Endothelial cell of umbilical vein (primary cell): ENCODE results near the gene JCAD. TPM values are rescaled to one million over a fixed set of nuclear protein-coding genes. Genes with fewer than 3 reads are reported as not detected.

ENCODE experiments used
- BruUV-seq: library from RNA; stranded (reverse); fragments of 400-500 nt; replicated peaks from 2 replicates; lab custom pipeline; 2021; lab: Mats Ljungman, UMichigan
- CTCF ChIA-PET: fragments of 300-600, 350-600 bp; sonication (Branson Sonifier 250); formaldehyde crosslinking; loops from one replicate; lab custom pipeline; 2021; ENCODE audit warnings: antibody characterized with exemption, inconsistent platforms; lab: Charles Lee
- POLR2A ChIA-PET: fragments of 300-600, 350-600 bp; sonication (Branson Sonifier 250); formaldehyde crosslinking; loops from one replicate; lab custom pipeline; 2021; ENCODE audit warnings: antibody characterized with exemption, inconsistent platforms; lab: Charles Lee
- DNase-seq: peaks from one replicate; pipeline ENCODE4 v3.0.0-alpha.2; 2011; ENCODE audit warnings: low read depth, low spot score
- FAIRE-seq: peaks from 2 replicates; lab custom pipeline; 2011; peaks lifted over from hg19 to GRCh38; lab: Jason Lieb, UNC
- H2AFZ ChIP-seq: 2 replicates; pipeline ENCODE4 v1.6.0; 2012; ENCODE audit warnings: low read depth, low read length, control low read depth, inconsistent platforms
- H3K27ac ChIP-seq: 2 replicates; pipeline ENCODE4 v1.5.1; 2011; ENCODE audit warnings: low read depth, mild to moderate bottlenecking, control low read depth, low read length, moderate library complexity; ENCODE audit not compliant: insufficient read depth
- H3K27me3 ChIP-seq, 2 experiments: 2 replicates each; pipeline versions ENCODE4 v1.6.0 to v1.6.1; 2011; ENCODE audit warnings: low read length in 2 of 2, mixed read lengths in 1 of 2; ENCODE audit not compliant: control insufficient read depth in 2 of 2, insufficient read depth in 2 of 2
- H3K36me3 ChIP-seq, 2 experiments: 2 replicates in 1 of 2; 3 replicates in 1 of 2; pipeline ENCODE4 v1.5.1; 2011; ENCODE audit warnings: low read length in 2 of 2, mild to moderate bottlenecking in 1 of 2, moderate library complexity in 1 of 2; ENCODE audit not compliant: control insufficient read depth in 2 of 2, insufficient read depth in 2 of 2; ENCODE audit errors: extremely low read depth in 1 of 2
- H3K4me1 ChIP-seq: 3 replicates; pipeline ENCODE4 v1.5.1; 2011; ENCODE audit warnings: mild to moderate bottlenecking, low read length; ENCODE audit not compliant: control insufficient read depth, insufficient read depth; ENCODE audit errors: extremely low read depth
- H3K4me2 ChIP-seq: 2 replicates; pipeline ENCODE4 v1.6.1; 2011; ENCODE audit warnings: low read length, control low read depth, mixed read lengths; ENCODE audit not compliant: insufficient read depth
- H3K4me3 ChIP-seq, 3 experiments: fragments of 200-600 bp in 1 of 3; sonication (generic), shearing (Covaris generic) in 1 of 3; replicated peaks in 1 of 3; 2 replicates each; pipeline ENCODE4 v1.5.1; 2011 to 2016; ENCODE audit warnings: control low read depth in 3 of 3, low read length in 3 of 3, mild to moderate bottlenecking in 2 of 3, inconsistent platforms in 1 of 3, low read depth in 1 of 3, moderate library complexity in 1 of 3; ENCODE audit not compliant: insufficient read depth in 1 of 3
- H3K79me2 ChIP-seq: 2 replicates; pipeline ENCODE4 v1.6.0; 2012; ENCODE audit warnings: low read length, inconsistent platforms; ENCODE audit not compliant: control insufficient read depth, insufficient read depth
- H3K9ac ChIP-seq: replicated peaks from 2 replicates; pipeline ENCODE3; 2011; ENCODE audit warnings: low read length, control low read depth; ENCODE audit not compliant: insufficient read depth; ENCODE audit errors: extremely low read depth
- H3K9me1 ChIP-seq: replicated peaks from 3 replicates; pipeline ENCODE4 v1.6.0; 2011; ENCODE audit warnings: mild to moderate bottlenecking, low read length; ENCODE audit not compliant: control insufficient read depth, insufficient read depth; ENCODE audit errors: extremely low read depth
- H3K9me3 ChIP-seq: replicated peaks from 2 replicates; pipeline ENCODE4 v1.5.1; 2012; ENCODE audit warnings: low read length, inconsistent platforms; ENCODE audit not compliant: control insufficient read depth, insufficient read depth
- H4K20me1 ChIP-seq: replicated peaks from 2 replicates; pipeline ENCODE3; 2011; ENCODE audit warnings: mild to moderate bottlenecking, low read length; ENCODE audit not compliant: control insufficient read depth, insufficient read depth; ENCODE audit errors: extremely low read depth
- CTCF ChIP-seq, 2 donors: IDR thresholded peaks; 1 replicate in 1 of 2; 2 replicates in 1 of 2; pipeline ENCODE4 v1.5.1; 2011; ENCODE audit warnings: low read length in 2 of 2, mild to moderate bottlenecking in 2 of 2, moderate library complexity in 2 of 2, control low read depth in 1 of 2, inconsistent platforms in 1 of 2, low read depth in 1 of 2; ENCODE audit not compliant: insufficient read depth in 1 of 2; ENCODE audit errors: extremely low read depth in 1 of 2
- FOS ChIP-seq: IDR thresholded peaks from 2 replicates; pipeline ENCODE4 v1.6.1; 2011; ENCODE audit warnings: mild to moderate bottlenecking, low read length, moderate library complexity, borderline replicate concordance; ENCODE audit not compliant: insufficient read depth
- dilution Hi-C: fragments of 300-500 bp; cut with MboI; formaldehyde crosslinking; loops from one replicate; pipeline ENCODE4 v1.15.0; 2019; ENCODE audit warnings: low sequenced_read_pairs; ENCODE audit not compliant: extremely low pct_ligation_motif_present
- intact Hi-C: fragments of 100-400 bp; cut with micrococcal nuclease; formaldehyde crosslinking; loops from one replicate; pipeline ENCODE4 v1.10.0; 2022
- polyA plus RNA-seq, 4 experiments: library from polyadenylated mRNA; depleted of rRNA in 3 of 4; stranded (reverse) in 3 of 4; unstranded in 1 of 4; fragments of >200 nt; gene quantifications; 2 replicates each; pipeline versions ENCODE4 v1.2.1 to v1.2.3, GENCODE V29; 2011 to 2012; ENCODE audit warnings: missing spikeins in 1 of 4
- total RNA-seq: library from RNA; stranded (reverse); gene quantifications from 2 replicates; pipeline ENCODE4 v1.2.3, GENCODE V29; 2021

JCAD gene
- total and polyA plus RNA-seq, 2 donors (not counting 3 experiments of a cell fraction or from before 2014, with no cell fraction given): 17.5 to 76.3 TPM

GRCh38 chr10:30042820-30043219, 16.6 kb downstream of the JCAD start:
- ChIA-PET CTCF (interaction anchor here (0.9 to 4.0 kb wide), 5 partner anchors 15 to 198 kb away, joined by 3 to 36 read pairs (median 7); no protein-coding TSS in a partner anchor), POLR2A (interaction anchor here (2.2 kb wide), 1 partner anchor 15 kb away, joined by 18 read pairs; no protein-coding TSS in a partner anchor)
- TF ChIP-seq FOS: no peak
- TF ChIP-seq CTCF (IDR thresholded peaks at IDR 0.05; ENCODE audit: extremely low read depth in 1 of 2, insufficient read depth in 1 of 2, low read depth in 1 of 2, low read length in 2 of 2): no peak
- H3K27me3 ChIP-seq: no peaks in the 10 kb centered on the region
- peak; percentile 31 for FAIRE-seq
- TSS peak; percentile 10 for BruUV-seq
- peaks cover 24 to 44% of the 10 kb centered on the region in 2 experiments for H3K36me3 ChIP-seq
- peak overlapping the region; percentile 81 for H3K27ac ChIP-seq
- intact Hi-C loops (loop anchor here (5.0 kb wide), 1 partner anchor 194 kb away; no protein-coding TSS in a partner anchor), dilution Hi-C loops (no loop called here)
- no peak overlapping the region for H3K4me3 ChIP-seq
- H3K79me2 ChIP-seq: no peaks in the 10 kb centered on the region
- no peaks in the 10 kb centered on the region for H4K20me1 ChIP-seq
- no peaks in the 10 kb centered on the region for H3K9me3 ChIP-seq
- peaks cover 50% of the 10 kb centered on the region for H3K4me1 ChIP-seq
- no peak overlapping the region for H2AFZ ChIP-seq
- no peak overlapping the region for H3K9ac ChIP-seq
- H3K9me1 ChIP-seq: no peaks in the 10 kb centered on the region
- no peak for DNase-seq
- no peak overlapping the region for H3K4me2 ChIP-seq
